Adrenal gland (tissue), 5 donors: ENCODE data around the gene SUSD1.

Experiments used
- CTCF ChIP-seq, 6 experiments: fragments of 450-650 bp in 4 of 6; fragments of 200-600 bp in 2 of 6; sonication (generic) in 1 of 6; IDR thresholded peaks; 1 replicate in 5 of 6; 2 replicates in 1 of 6; pipeline versions ENCODE4 v1.5.1 to v1.8.0; 2016 to 2021; ENCODE audit warnings: antibody characterized with exemption in 6 of 6, mild to moderate bottlenecking in 2 of 6, moderate library complexity in 1 of 6
- POLR2A ChIP-seq, 2 donors: fragments of 450-650 bp; IDR thresholded peaks; one replicate each; pipeline ENCODE4 v1.6.1; 2017; ENCODE audit warnings: antibody characterized with exemption in 2 of 2, mild to moderate bottlenecking in 2 of 2, moderate library complexity in 1 of 2
- donor health status: DM: no; HTN: no; CAD: no.

GRCh38 chr9:112003538-112003937, 171.6 kb downstream of the SUSD1 start:
- TF ChIP-seq CTCF (IDR thresholded peaks at IDR 0.05) (no peak), POLR2A (IDR thresholded peaks at IDR 0.05) (no peak)
